SH-SY5Y (cell line): Measurements from ENCODE around the gene DNAH10.

Source experiments
- GATA2 ChIP-seq: IDR thresholded peaks from 2 replicates; pipeline ENCODE4 v1.6.1; 2011; ENCODE audit warnings: mild to moderate bottlenecking, low read depth, low read length
- GATA3 ChIP-seq: IDR thresholded peaks from 2 replicates; pipeline ENCODE4 v1.6.1; 2011; ENCODE audit warnings: low read depth, mild to moderate bottlenecking, low read length, moderate library complexity

DNA sequence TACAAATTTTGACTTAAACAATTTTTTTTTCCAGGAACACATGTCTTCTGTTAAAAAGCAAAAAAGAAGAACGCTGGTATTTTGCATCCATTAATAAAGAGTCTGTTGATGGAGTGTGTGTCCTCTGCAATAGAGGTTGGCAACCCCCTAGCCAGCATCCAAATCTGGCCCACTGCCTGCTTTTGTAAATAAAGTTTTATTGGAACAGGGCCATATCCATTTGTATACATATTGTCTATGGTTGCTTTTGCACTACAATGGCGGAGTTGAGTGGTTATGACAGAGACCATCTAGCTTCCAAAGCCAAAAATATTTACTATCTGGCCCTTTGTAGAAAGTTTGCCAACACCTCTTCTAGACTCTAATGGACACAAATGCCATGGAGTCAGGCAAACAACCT, 160.9 kb downstream of the DNAH10 start:
- no peak for TF ChIP-seq GATA2
- no peak for TF ChIP-seq GATA3
